ENCODE results near the gene LUZP2. TPM values are rescaled to one million over a fixed set of nuclear protein-coding genes. Genes with fewer than 3 reads are reported as not detected.

LUZP2 gene
- polyA plus RNA-seq, 1 donor from 2014 or later = 15.5 TPM

- Histone ChIP-seq H3F3A (ENCODE audit: insufficient read depth, low read length, poor library complexity, severe bottlenecking) (no peaks in the 10 kb centered on the region), H3K4me2 (ENCODE audit: low read length) (no peak overlapping the region), H2AFZ (ENCODE audit: low read depth, low read length) (no peak overlapping the region), H3K4me3 (ENCODE audit: low read length) (no peak overlapping the region), H3K36me3 (ENCODE audit: insufficient read depth, low read length) (no peaks in the 10 kb centered on the region), H3K9ac (ENCODE audit: low read length) (no peak overlapping the region), H3K27me3 (ENCODE audit: insufficient read depth, low read depth, low read length) (no peaks in the 10 kb centered on the region), H3K9me3 (ENCODE audit: low read length) (no peaks in the 10 kb centered on the region), H4K20me1 (ENCODE audit: insufficient read depth) (no peaks in the 10 kb centered on the region), H3K79me2 (replicated peaks; ENCODE audit: insufficient read depth, low read length) (no peaks in the 10 kb centered on the region), H3K27ac (ENCODE audit: low read length) (no peak overlapping the region), H3K9me2 (ENCODE audit: insufficient read depth, low read length) (no peaks in the 10 kb centered on the region)
- no peak for TF ChIP-seq CTCF (IDR thresholded peaks at IDR 0.05; ENCODE audit: poor library complexity, severe bottlenecking)
Observed at GRCh38 chr11:24779791-24780190, 282.9 kb downstream of the LUZP2 start.

- no peak overlapping the region for H3K4me3 ChIP-seq (ENCODE audit: low read length)
Observed at GRCh38 chr11:24781288-24781687, 284.4 kb downstream of the LUZP2 start.

More at GRCh38 chr11:24781288-24781687, 284.4 kb downstream of the LUZP2 start:
- no peaks in the 10 kb centered on the region for H3K9me3 ChIP-seq (ENCODE audit: low read length)
- no peak overlapping the region for H3K9ac ChIP-seq (ENCODE audit: low read length)
- no peaks in the 10 kb centered on the region for H3K36me3 ChIP-seq (ENCODE audit: insufficient read depth, low read length)
- TF ChIP-seq EZH2 (IDR thresholded peaks at IDR 0.05; ENCODE audit: borderline replicate concordance, insufficient read depth, low read length, poor library complexity, severe bottlenecking) = no peak
- no peak for TF ChIP-seq EP300 (conservative IDR thresholded peaks at IDR 0.05; ENCODE audit: poor library complexity, severe bottlenecking)
- TF ChIP-seq TAF1 (IDR thresholded peaks at IDR 0.05; ENCODE audit: low read depth) = no peak
- no peak for TF ChIP-seq SMC3 (conservative IDR thresholded peaks at IDR 0.05; ENCODE audit: poor library complexity)
- no peak for TF ChIP-seq REST (IDR thresholded peaks at IDR 0.05; ENCODE audit: borderline replicate concordance)
- TF ChIP-seq CTCF (IDR thresholded peaks at IDR 0.05; ENCODE audit: poor library complexity, severe bottlenecking) = no peak
- TF ChIP-seq MXI1 (conservative IDR thresholded peaks at IDR 0.05; ENCODE audit: poor library complexity, severe bottlenecking) = no peak
- TF ChIP-seq RAD21 (conservative IDR thresholded peaks at IDR 0.05) = no peak
- TF ChIP-seq POLR2AphosphoS5 (IDR thresholded peaks at IDR 0.05) = no peak
- no peak overlapping the region for H2AFZ ChIP-seq (ENCODE audit: low read depth, low read length)
- H4K20me1 ChIP-seq (ENCODE audit: insufficient read depth) = no peaks in the 10 kb centered on the region
- H3K27me3 ChIP-seq (ENCODE audit: insufficient read depth, low read depth, low read length) = no peaks in the 10 kb centered on the region
- no peak overlapping the region for H3K27ac ChIP-seq (ENCODE audit: low read length)
- H3F3A ChIP-seq (ENCODE audit: insufficient read depth, low read length, poor library complexity, severe bottlenecking) = no peaks in the 10 kb centered on the region
- no peak overlapping the region for H3K4me2 ChIP-seq (ENCODE audit: low read length)
- H3K9me2 ChIP-seq (ENCODE audit: insufficient read depth, low read length) = no peaks in the 10 kb centered on the region
- no peaks in the 10 kb centered on the region for H3K79me2 ChIP-seq (replicated peaks; ENCODE audit: insufficient read depth, low read length)

All from neural cell (in vitro differentiated cells).